Measurements from ENCODE around the gene RELA. TPM values are rescaled to one million over a fixed set of nuclear protein-coding genes. Genes with fewer than 3 reads are reported as not detected.

The RELA gene
- total and polyA plus RNA-seq, 2 of the 4 experiments (the other 2 are of a cell fraction) = 8.6 to 53.0 TPM

DNA sequence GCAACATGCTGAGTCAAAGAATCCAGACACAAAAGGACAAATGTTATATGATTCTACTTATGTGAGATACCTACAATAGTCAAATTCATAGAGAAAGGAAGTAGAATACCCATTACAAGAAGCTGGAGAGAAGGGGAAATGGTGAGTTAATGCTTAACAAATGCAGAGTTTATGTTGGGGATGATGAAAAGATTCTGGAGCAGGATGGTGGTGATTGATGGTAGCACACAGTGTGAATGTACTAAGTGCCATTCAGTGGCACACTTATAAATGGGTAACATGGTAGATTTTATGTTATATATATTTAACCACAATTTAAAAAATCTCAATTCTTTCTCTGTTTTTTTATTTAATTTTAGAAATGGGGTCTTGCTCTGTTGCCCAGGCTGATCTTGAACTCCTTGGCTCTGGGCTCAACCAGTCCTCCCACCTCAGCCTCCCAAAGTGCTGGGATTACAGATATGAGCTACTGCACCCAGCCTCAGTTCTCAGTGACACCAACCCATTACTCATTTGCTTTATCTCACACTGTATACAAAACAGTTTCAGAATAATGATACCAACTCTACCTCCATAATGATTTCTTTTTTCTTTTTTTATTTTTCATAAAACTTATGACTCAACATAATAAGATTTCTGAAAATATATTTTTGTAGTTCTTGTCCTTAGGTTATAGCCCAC, 9.6 kb upstream of the RELA start:
- Histone ChIP-seq H2BK15ac (ENCODE audit: low read depth, low read length) (no peak overlapping the region), H3K4me2 (ENCODE audit: low read depth, low read length) (no peak overlapping the region)
- CTCF ChIA-PET = no interaction called here

More for the DNA sequence above, 9.6 kb upstream of the RELA start:
- H4K20me1 ChIP-seq (ENCODE audit: insufficient read depth, low read length) = no peaks in the 10 kb centered on the region
- H4K5ac ChIP-seq (ENCODE audit: low read depth, low read length) = no peak overlapping the region
- no peak overlapping the region for H2AK5ac ChIP-seq (ENCODE audit: low read depth, low read length)
- H3K27me3 ChIP-seq (ENCODE audit: control insufficient read depth, insufficient read depth, low read length) = no peaks in the 10 kb centered on the region
- H3K4ac ChIP-seq (ENCODE audit: low read depth, low read length) = no peak overlapping the region
- no peak overlapping the region for H3K9ac ChIP-seq (ENCODE audit: low read depth, low read length)
- H3K9me1 ChIP-seq (ENCODE audit: insufficient read depth, low read length) = no peaks in the 10 kb centered on the region
- intact Hi-C loops (cut with micrococcal nuclease) = no loop called here
- H3K23ac ChIP-seq (ENCODE audit: low read depth, low read length) = no peak overlapping the region
- no peak overlapping the region for H2BK120ac ChIP-seq (ENCODE audit: low read depth, low read length)
- H2AFZ ChIP-seq (replicated peaks; ENCODE audit: low read length, poor library complexity) = no peak overlapping the region
- dilution Hi-C loops (cut with HindIII; ENCODE audit: low sequenced_read_pairs, unreplicated experiment) = no loop called here
- no peaks in the 10 kb centered on the region for H3K79me1 ChIP-seq (ENCODE audit: low read depth in 1 of 2, low read length in 2 of 2)
- H3K4me3 ChIP-seq (ENCODE audit: insufficient read depth, low read depth, low read length) = no peak overlapping the region
- no peak overlapping the region for H2BK5ac ChIP-seq (ENCODE audit: low read depth, low read length, poor library complexity, severe bottlenecking)
- no peak overlapping the region for H3K14ac ChIP-seq (replicated peaks; ENCODE audit: low read depth, low read length)
- in situ Hi-C loops (cut with MboI; ENCODE audit: low sequenced_read_pairs) = no loop called here
- no peaks in the 10 kb centered on the region for H3K9me3 ChIP-seq (ENCODE audit: control insufficient read depth, insufficient read depth, low read length)
- no peak overlapping the region for H3K56ac ChIP-seq (ENCODE audit: extremely low read depth, insufficient read depth, low read length)
- H2BK20ac ChIP-seq (ENCODE audit: low read depth, low read length) = no peak overlapping the region
- no peak for ATAC-seq (ENCODE audit: low read depth)
- no peaks in the 10 kb centered on the region for H3K36me3 ChIP-seq (ENCODE audit: control insufficient read depth, insufficient read depth, low read length)
- no TSS peak for BruUV-seq (replicated peaks)
- DNase-seq = no peak
- no peak overlapping the region for H3K18ac ChIP-seq (ENCODE audit: low read depth, low read length)
- TF ChIP-seq NFE2L2 (IDR thresholded peaks at IDR 0.05; ENCODE audit: low read depth, low read length) (no peak), CHD1 (IDR thresholded peaks at IDR 0.05; ENCODE audit: low read depth, low read length) (no peak), CEBPB (IDR thresholded peaks at IDR 0.05; ENCODE audit: low read depth, low read length) (no peak), RFX5 (IDR thresholded peaks at IDR 0.05; ENCODE audit: low read depth, low read length) (no peak), POLR2A (IDR thresholded peaks at IDR 0.05; ENCODE audit: low read depth, low read length) (no peak)
- TF ChIP-seq, protein P1, sequence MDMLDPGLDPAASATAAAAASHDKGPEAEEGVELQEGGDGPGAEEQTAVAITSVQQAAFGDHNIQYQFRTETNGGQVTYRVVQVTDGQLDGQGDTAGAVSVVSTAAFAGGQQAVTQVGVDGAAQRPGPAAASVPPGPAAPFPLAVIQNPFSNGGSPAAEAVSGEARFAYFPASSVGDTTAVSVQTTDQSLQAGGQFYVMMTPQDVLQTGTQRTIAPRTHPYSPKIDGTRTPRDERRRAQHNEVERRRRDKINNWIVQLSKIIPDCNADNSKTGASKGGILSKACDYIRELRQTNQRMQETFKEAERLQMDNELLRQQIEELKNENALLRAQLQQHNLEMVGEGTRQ (IDR thresholded peaks at IDR 0.05; ENCODE audit: low read depth, low read length) = no peak
- POLR2A ChIA-PET (ENCODE audit: unreplicated experiment) = no interaction called here
- no peak overlapping the region for H2AK9ac ChIP-seq (replicated peaks; ENCODE audit: low read depth, low read length, poor library complexity)
- H4K91ac ChIP-seq (ENCODE audit: insufficient read depth, low read depth, low read length) = no peak overlapping the region
- no peak overlapping the region for H4K8ac ChIP-seq (ENCODE audit: low read depth in 2 of 2, low read length in 2 of 2)
- no peak overlapping the region for H3K27ac ChIP-seq (ENCODE audit: insufficient read depth, low read length)
- H3K4me1 ChIP-seq (ENCODE audit: control insufficient read depth, insufficient read depth, low read length) = no peaks in the 10 kb centered on the region
